ENCODE measurements around the gene NCEH1.

The NCEH1 gene

DNA sequence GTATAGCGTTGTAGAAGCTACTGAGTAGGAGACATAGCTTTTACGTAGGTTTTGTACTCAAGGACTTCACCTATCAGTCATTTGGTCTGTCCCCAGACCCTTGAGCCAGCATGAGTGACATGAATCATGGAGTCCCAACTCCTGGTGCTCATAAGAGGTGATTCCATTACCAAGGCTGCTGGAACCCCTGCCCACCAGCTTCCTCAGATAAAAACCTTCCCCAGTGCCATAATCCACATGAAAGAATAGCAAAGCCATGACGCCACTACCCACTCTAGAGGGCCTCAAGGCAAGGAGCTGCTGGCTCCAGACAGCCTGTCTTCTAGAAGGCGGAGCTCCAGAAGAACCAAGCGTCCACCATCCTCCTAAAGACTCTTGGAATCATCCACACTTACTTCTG is 69.6 kb downstream of the NCEH1 start:
- Histone ChIP-seq H2AFZ (ENCODE audit: low read depth, low read length) (no peak overlapping the region), H3K4me2 (ENCODE audit: insufficient read depth, low read length) (no peak overlapping the region), H3K9me3 (ENCODE audit: insufficient read depth, low read length, severe bottlenecking) (no peaks in the 10 kb centered on the region), H3K27ac (ENCODE audit: low read length) (no peak overlapping the region), H3K27me3 (ENCODE audit: insufficient read depth, low read length, poor library complexity) (no peaks in the 10 kb centered on the region), H3K4me3 (ENCODE audit: low read depth in 1 of 2, low read length in 2 of 2) (no peak overlapping the region), H3K4me1 (ENCODE audit: insufficient read depth, low read length) (no peaks in the 10 kb centered on the region), H3K79me2 (ENCODE audit: insufficient read depth, low read length) (no peaks in the 10 kb centered on the region), H4K20me1 (ENCODE audit: insufficient read depth, low read length) (no peaks in the 10 kb centered on the region), H3K9ac (ENCODE audit: low read depth, low read length) (no peak overlapping the region), H3K36me3 (ENCODE audit: insufficient read depth, low read length) (no peaks in the 10 kb centered on the region)
- ATAC-seq (ENCODE audit: insufficient read depth, low read depth) (no peak), DNase-seq (no peak)
- TF ChIP-seq, protein P1, sequence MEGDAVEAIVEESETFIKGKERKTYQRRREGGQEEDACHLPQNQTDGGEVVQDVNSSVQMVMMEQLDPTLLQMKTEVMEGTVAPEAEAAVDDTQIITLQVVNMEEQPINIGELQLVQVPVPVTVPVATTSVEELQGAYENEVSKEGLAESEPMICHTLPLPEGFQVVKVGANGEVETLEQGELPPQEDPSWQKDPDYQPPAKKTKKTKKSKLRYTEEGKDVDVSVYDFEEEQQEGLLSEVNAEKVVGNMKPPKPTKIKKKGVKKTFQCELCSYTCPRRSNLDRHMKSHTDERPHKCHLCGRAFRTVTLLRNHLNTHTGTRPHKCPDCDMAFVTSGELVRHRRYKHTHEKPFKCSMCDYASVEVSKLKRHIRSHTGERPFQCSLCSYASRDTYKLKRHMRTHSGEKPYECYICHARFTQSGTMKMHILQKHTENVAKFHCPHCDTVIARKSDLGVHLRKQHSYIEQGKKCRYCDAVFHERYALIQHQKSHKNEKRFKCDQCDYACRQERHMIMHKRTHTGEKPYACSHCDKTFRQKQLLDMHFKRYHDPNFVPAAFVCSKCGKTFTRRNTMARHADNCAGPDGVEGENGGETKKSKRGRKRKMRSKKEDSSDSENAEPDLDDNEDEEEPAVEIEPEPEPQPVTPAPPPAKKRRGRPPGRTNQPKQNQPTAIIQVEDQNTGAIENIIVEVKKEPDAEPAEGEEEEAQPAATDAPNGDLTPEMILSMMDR (IDR thresholded peaks at IDR 0.05; ENCODE audit: borderline replicate concordance, extremely low read depth, low read length, poor library complexity, severe bottlenecking) = no peak
- no peak for TF ChIP-seq EZH2 (IDR thresholded peaks at IDR 0.05; ENCODE audit: borderline replicate concordance, low read depth, low read length, severe bottlenecking)

DNA sequence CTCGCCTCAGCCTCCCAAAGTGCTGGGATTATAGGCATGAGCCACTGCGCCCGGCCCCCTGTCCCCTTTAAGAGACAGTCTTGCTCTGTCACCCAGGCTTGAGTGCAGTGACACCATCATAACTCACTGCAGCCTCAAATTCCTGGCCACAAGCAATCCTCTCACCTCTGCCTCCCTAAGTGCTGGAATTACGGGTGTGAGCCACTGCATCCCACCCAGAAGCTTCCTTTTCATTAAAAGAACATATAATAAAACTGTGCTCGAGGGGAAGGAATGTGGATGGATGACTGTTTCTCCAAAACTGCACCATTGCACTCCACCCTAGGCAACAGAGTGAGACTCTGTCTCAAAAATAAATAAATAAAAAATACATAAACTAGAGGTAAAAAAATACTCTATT is 70.1 kb downstream of the NCEH1 start:
- Histone ChIP-seq H3K36me3 (ENCODE audit: insufficient read depth, low read length) (no peaks in the 10 kb centered on the region), H4K20me1 (ENCODE audit: insufficient read depth, low read length) (no peaks in the 10 kb centered on the region), H3K27me3 (ENCODE audit: insufficient read depth, low read length, poor library complexity) (no peaks in the 10 kb centered on the region), H3K4me1 (ENCODE audit: insufficient read depth, low read length) (no peaks in the 10 kb centered on the region), H3K9ac (ENCODE audit: low read depth, low read length) (no peak overlapping the region), H3K4me2 (ENCODE audit: insufficient read depth, low read length) (no peak overlapping the region), H3K9me3 (ENCODE audit: insufficient read depth, low read length, severe bottlenecking) (no peaks in the 10 kb centered on the region), H3K4me3 (ENCODE audit: low read depth in 1 of 2, low read length in 2 of 2) (no peak overlapping the region), H3K27ac (ENCODE audit: low read length) (no peak overlapping the region), H3K79me2 (ENCODE audit: insufficient read depth, low read length) (no peaks in the 10 kb centered on the region), H2AFZ (ENCODE audit: low read depth, low read length) (no peak overlapping the region)
- ATAC-seq (ENCODE audit: insufficient read depth, low read depth) = no peak
- no peak for DNase-seq
- TF ChIP-seq, protein P1 (IDR thresholded peaks at IDR 0.05; ENCODE audit: borderline replicate concordance, extremely low read depth, low read length, poor library complexity, severe bottlenecking) = no peak
- TF ChIP-seq EZH2 (IDR thresholded peaks at IDR 0.05; ENCODE audit: borderline replicate concordance, low read depth, low read length, severe bottlenecking) = no peak

DNA sequence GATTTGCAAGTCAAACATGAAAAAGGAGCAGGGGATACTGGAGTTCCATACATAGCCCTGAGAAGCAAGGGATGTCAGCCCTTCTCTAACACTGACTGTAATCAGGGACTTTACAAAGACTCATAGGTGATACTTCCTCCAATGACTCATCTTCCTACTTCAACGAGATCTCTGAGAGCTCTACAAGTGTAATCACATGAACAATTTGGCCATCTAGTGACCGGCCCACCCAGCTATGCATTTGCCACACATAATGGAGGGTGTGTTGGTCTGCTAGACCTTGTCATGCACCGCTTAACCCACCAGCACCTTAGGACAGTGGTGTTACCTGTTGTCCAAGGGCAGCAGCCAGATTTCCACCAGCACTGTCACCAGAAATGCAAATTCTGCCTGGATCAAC is 75.3 kb downstream of the NCEH1 start:
- no peaks in the 10 kb centered on the region for H4K20me1 ChIP-seq (ENCODE audit: insufficient read depth, low read length)

More for the DNA sequence above, 75.3 kb downstream of the NCEH1 start:
- TF ChIP-seq, protein P1 (IDR thresholded peaks at IDR 0.05; ENCODE audit: borderline replicate concordance, extremely low read depth, low read length, poor library complexity, severe bottlenecking) = no peak
- no peak for TF ChIP-seq EZH2 (IDR thresholded peaks at IDR 0.05; ENCODE audit: borderline replicate concordance, low read depth, low read length, severe bottlenecking)
- ATAC-seq (ENCODE audit: insufficient read depth, low read depth) (no peak), DNase-seq (no peak)
- Histone ChIP-seq H3K27ac (ENCODE audit: low read length) (no peak overlapping the region), H3K9me3 (ENCODE audit: insufficient read depth, low read length, severe bottlenecking) (no peaks in the 10 kb centered on the region), H3K36me3 (ENCODE audit: insufficient read depth, low read length) (no peaks in the 10 kb centered on the region), H3K4me1 (ENCODE audit: insufficient read depth, low read length) (no peaks in the 10 kb centered on the region), H3K9ac (ENCODE audit: low read depth, low read length) (no peak overlapping the region), H2AFZ (ENCODE audit: low read depth, low read length) (no peak overlapping the region), H3K4me3 (ENCODE audit: low read depth in 1 of 2, low read length in 2 of 2) (no peak overlapping the region), H3K79me2 (ENCODE audit: insufficient read depth, low read length) (no peaks in the 10 kb centered on the region), H3K4me2 (ENCODE audit: insufficient read depth, low read length) (no peak overlapping the region), H3K27me3 (ENCODE audit: insufficient read depth, low read length, poor library complexity) (no peaks in the 10 kb centered on the region)

Measured in DND-41 (cell line).